ENCODE measurements around the gene ITPRID2. TPM values are rescaled to one million over a fixed set of nuclear protein-coding genes. Genes with fewer than 3 reads are reported as not detected.

The ITPRID2 gene
- polyA plus RNA-seq, 1 experiment = 52.7 TPM

DNA sequence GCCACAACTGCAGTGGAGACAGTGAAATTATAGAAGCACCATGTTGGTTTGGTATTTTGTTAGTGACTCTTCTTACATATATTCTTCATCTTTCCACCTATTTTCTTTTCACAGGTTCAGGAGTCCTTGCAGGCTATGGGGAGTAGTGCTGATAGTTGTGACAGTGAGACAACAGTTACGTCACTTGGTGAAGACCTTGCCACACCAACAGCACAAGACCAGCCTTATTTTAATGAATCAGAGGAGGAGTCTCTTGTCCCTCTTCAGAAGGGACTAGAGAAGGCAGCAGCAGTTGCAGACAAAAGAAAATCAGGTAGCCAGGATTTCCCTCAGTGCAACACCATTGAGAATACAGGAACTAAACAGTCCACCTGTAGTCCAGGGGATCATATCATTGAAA lies 23.6 kb downstream of the ITPRID2 start:
- ChIA-PET POLR2A (no interaction called here), CTCF (interaction anchor here (0.6 kb wide), 1 partner anchor 1047 kb away, joined by 3 read pairs; no protein-coding TSS in a partner anchor)
- no peak overlapping the region for H3K4me3 ChIP-seq (ENCODE audit: low read depth, low read length)
- TF ChIP-seq, protein P1, sequence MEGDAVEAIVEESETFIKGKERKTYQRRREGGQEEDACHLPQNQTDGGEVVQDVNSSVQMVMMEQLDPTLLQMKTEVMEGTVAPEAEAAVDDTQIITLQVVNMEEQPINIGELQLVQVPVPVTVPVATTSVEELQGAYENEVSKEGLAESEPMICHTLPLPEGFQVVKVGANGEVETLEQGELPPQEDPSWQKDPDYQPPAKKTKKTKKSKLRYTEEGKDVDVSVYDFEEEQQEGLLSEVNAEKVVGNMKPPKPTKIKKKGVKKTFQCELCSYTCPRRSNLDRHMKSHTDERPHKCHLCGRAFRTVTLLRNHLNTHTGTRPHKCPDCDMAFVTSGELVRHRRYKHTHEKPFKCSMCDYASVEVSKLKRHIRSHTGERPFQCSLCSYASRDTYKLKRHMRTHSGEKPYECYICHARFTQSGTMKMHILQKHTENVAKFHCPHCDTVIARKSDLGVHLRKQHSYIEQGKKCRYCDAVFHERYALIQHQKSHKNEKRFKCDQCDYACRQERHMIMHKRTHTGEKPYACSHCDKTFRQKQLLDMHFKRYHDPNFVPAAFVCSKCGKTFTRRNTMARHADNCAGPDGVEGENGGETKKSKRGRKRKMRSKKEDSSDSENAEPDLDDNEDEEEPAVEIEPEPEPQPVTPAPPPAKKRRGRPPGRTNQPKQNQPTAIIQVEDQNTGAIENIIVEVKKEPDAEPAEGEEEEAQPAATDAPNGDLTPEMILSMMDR (IDR thresholded peaks at IDR 0.05; ENCODE audit: insufficient read depth, low read depth, low read length) = no peak
- H3K36me3 ChIP-seq (ENCODE audit: control insufficient read depth, insufficient read depth, low read length) = peaks cover 18% of the 10 kb centered on the region
- H3K27me3 ChIP-seq (ENCODE audit: control insufficient read depth, insufficient read depth, low read length) = no peaks in the 10 kb centered on the region
- no peak for DNase-seq (ENCODE audit: low read depth)

- TF ChIP-seq, protein P1 (IDR thresholded peaks at IDR 0.05; ENCODE audit: insufficient read depth, low read depth, low read length) = no peak
- H3K36me3 ChIP-seq (ENCODE audit: control insufficient read depth, insufficient read depth, low read length) = peaks cover 21% of the 10 kb centered on the region
- H3K27me3 ChIP-seq (ENCODE audit: control insufficient read depth, insufficient read depth, low read length) = no peaks in the 10 kb centered on the region
- DNase-seq (ENCODE audit: low read depth) = no peak
- no peak overlapping the region for H3K4me3 ChIP-seq (ENCODE audit: low read depth, low read length)
- POLR2A ChIA-PET = no interaction called here
- CTCF ChIA-PET = interaction anchor here (1.0 to 1.1 kb wide), 2 partner anchors 37 to 129 kb away, joined by 3 read pairs; no protein-coding TSS in a partner anchor
Observed at GRCh38 chr2:181916726-181917718, 25.5 kb downstream of the ITPRID2 start.

DNA sequence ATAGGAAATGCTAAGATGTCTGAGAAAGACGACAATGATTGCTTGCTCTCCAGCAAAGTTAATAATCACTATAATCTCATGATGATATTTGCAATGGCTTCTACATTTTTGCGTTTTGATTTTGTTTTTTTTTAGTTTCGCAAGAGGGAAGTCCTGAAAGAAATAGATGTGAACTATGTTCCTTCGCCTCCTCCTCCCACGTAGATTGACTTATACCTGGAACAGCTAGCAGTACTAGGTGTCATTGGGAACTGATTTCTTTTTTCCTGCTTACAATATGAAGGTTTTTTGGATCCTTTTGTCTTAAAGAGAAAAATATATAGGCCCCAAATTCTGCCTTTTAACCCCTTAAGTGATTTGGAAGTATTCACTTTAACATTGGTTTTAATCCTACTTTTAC lies 26.7 kb downstream of the ITPRID2 start:
- ChIA-PET POLR2A (interaction anchor here (0.5 kb wide), 1 partner anchor 22 kb away, joined by 3 read pairs; no protein-coding TSS in a partner anchor), CTCF (interaction anchor here (1.2 kb wide), 1 partner anchor 22 kb away, joined by 3 read pairs; no protein-coding TSS in a partner anchor)
- Histone ChIP-seq H3K27me3 (ENCODE audit: control insufficient read depth, insufficient read depth, low read length) (no peaks in the 10 kb centered on the region), H3K36me3 (ENCODE audit: control insufficient read depth, insufficient read depth, low read length) (peaks cover 24% of the 10 kb centered on the region), H3K4me3 (ENCODE audit: low read depth, low read length) (no peak overlapping the region)
- TF ChIP-seq, protein P1 (IDR thresholded peaks at IDR 0.05; ENCODE audit: insufficient read depth, low read depth, low read length) = no peak
- no peak for DNase-seq (ENCODE audit: low read depth)

DNA sequence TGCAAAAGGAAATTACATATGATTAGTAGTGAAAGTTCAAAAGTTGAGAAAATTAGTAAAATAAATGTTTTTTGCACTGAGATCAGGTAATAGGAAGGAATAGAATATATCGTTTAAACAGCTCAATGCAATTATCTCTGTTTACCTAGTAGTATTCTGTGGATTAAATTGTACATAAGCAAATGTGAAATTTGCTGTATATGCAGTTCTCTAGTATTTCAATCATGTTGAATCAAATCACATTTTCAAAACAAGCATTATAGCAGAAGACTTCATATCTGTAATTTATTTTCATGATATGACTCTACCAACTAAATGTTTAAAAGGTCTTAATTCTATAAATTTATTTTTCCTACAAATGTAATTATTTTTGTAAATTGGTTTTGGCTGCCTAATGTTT lies 31.6 kb downstream of the ITPRID2 start:
- Histone ChIP-seq H3K27me3 (ENCODE audit: control insufficient read depth, insufficient read depth, low read length) (no peaks in the 10 kb centered on the region), H3K36me3 (ENCODE audit: control insufficient read depth, insufficient read depth, low read length) (peaks cover 10% of the 10 kb centered on the region), H3K4me3 (ENCODE audit: low read depth, low read length) (no peak overlapping the region)
- POLR2A ChIA-PET = no interaction called here
- CTCF ChIA-PET = no interaction called here
- TF ChIP-seq, protein P1 (IDR thresholded peaks at IDR 0.05; ENCODE audit: insufficient read depth, low read depth, low read length) = no peak
- no peak for DNase-seq (ENCODE audit: low read depth)

- POLR2A ChIA-PET = interaction anchor here (0.6 kb wide), 1 partner anchor 1543 kb away, joined by 3 read pairs; no protein-coding TSS in a partner anchor
- H3K4me3 ChIP-seq (ENCODE audit: low read depth, low read length) = no peak overlapping the region
- CTCF ChIA-PET = interaction anchor here (0.8 to 1.2 kb wide), 2 partner anchors 16 to 728 kb away, joined by 3 to 4 read pairs; no protein-coding TSS in a partner anchor
- no peaks in the 10 kb centered on the region for H3K27me3 ChIP-seq (ENCODE audit: control insufficient read depth, insufficient read depth, low read length)
- no peak for DNase-seq (ENCODE audit: low read depth)
- H3K36me3 ChIP-seq (ENCODE audit: control insufficient read depth, insufficient read depth, low read length) = peaks cover 8% of the 10 kb centered on the region
- TF ChIP-seq, protein P1 (IDR thresholded peaks at IDR 0.05; ENCODE audit: insufficient read depth, low read depth, low read length) = no peak
Observed at GRCh38 chr2:181924336-181924735, 32.8 kb downstream of the ITPRID2 start.

All from BJ (cell line).